Neural progenitor cell (in vitro differentiated cells): Measurements from ENCODE around the gene COX17. TPM values are rescaled to one million over a fixed set of nuclear protein-coding genes. Genes with fewer than 3 reads are reported as not detected.

Experiments used
- DNase-seq: peaks from one replicate; pipeline ENCODE4 v3.0.0-alpha.2; 2016; ENCODE audit warnings: low spot score
- H2AFZ ChIP-seq: fragments of 200-600 bp; sonication (generic); replicated peaks from 2 replicates; pipeline ENCODE4 v1.6.1; 2016; ENCODE audit warnings: antibody characterized with exemption
- H3F3A ChIP-seq: fragments of 200-600 bp; sonication (generic); 2 replicates; pipeline ENCODE4 v1.6.1; 2016; ENCODE audit warnings: antibody characterized with exemption, low read depth
- H3K27ac ChIP-seq: fragments of 200-600 bp; sonication (generic); 2 replicates; pipeline ENCODE4 v1.5.1; 2016; ENCODE audit warnings: mild to moderate bottlenecking
- H3K27me3 ChIP-seq: fragments of 200-600 bp; sonication (generic); 2 replicates; pipeline ENCODE4 v1.6.1; 2016; ENCODE audit warnings: mild to moderate bottlenecking, moderate library complexity
- H3K36me3 ChIP-seq: fragments of 200-600 bp; sonication (generic); 2 replicates; pipeline ENCODE4 v1.5.1; 2016
- H3K4me1 ChIP-seq: fragments of 200-600 bp; sonication (generic); 2 replicates; pipeline ENCODE4 v1.6.1; 2016; ENCODE audit warnings: mixed run types
- H3K4me2 ChIP-seq: fragments of 200-600 bp; sonication (generic); 2 replicates; pipeline ENCODE4 v1.6.1; 2016
- H3K4me3 ChIP-seq: fragments of 200-600 bp; sonication (generic); 2 replicates; pipeline ENCODE4 v1.5.1; 2016
- H3K79me2 ChIP-seq: fragments of 200-600 bp; sonication (generic); 2 replicates; pipeline ENCODE4 v1.6.1; 2016; ENCODE audit warnings: low read depth
- H3K9ac ChIP-seq: fragments of 200-600 bp; sonication (generic); 2 replicates; pipeline ENCODE4 v1.6.1; 2016
- H3K9me3 ChIP-seq: fragments of 200-600 bp; sonication (generic); 2 replicates; pipeline ENCODE4 v1.5.1; 2016; ENCODE audit warnings: low read depth
- H4K20me1 ChIP-seq: fragments of 200-600 bp; sonication (generic); 2 replicates; pipeline ENCODE4 v1.6.1; 2016; ENCODE audit warnings: low read depth
- H3K27ac Mint-ChIP-seq: 3 replicates; pipeline ENCODE4 v1.8.0; 2021; ENCODE audit warnings: mixed read lengths
- H3K27me3 Mint-ChIP-seq: 2 replicates; pipeline ENCODE4 v1.8.0; 2022; ENCODE audit warnings: low read depth, mild to moderate bottlenecking, inconsistent platforms, moderate library complexity, mixed read lengths; ENCODE audit not compliant: insufficient read depth
- H3K36me3 Mint-ChIP-seq: 3 replicates; pipeline ENCODE4 v1.8.0; 2021; ENCODE audit warnings: mixed read lengths
- H3K4me1 Mint-ChIP-seq: 3 replicates; pipeline ENCODE4 v1.8.0; 2021; ENCODE audit warnings: mixed read lengths
- H3K4me3 Mint-ChIP-seq: 3 replicates; pipeline ENCODE4 v1.8.0; 2021; ENCODE audit warnings: mild to moderate bottlenecking, moderate library complexity, mixed read lengths
- H3K9me3 Mint-ChIP-seq: 3 replicates; pipeline ENCODE4 v1.8.0; 2020; ENCODE audit warnings: mixed read lengths
- EZH2 ChIP-seq: fragments of 200-600 bp; sonication (generic); IDR thresholded peaks from 2 replicates; pipeline ENCODE4 v1.6.1; 2017; ENCODE audit warnings: antibody characterized with exemption, mild to moderate bottlenecking, moderate library complexity
- EZH2phosphoT487 ChIP-seq: fragments of 200-600 bp; sonication (generic); IDR thresholded peaks from 2 replicates; pipeline ENCODE4 v1.6.1; 2017; ENCODE audit warnings: antibody characterized with exemption
- total RNA-seq: library from RNA; depleted of rRNA; stranded (reverse); fragments of >200 nt; gene quantifications from 2 replicates; pipeline ENCODE4 v1.2.3, GENCODE V29; 2015; ENCODE audit warnings: low replicate concordance
- TF ChIP-seq, protein P1 (sequence below): fragments of 200-600 bp; sonication (generic); IDR thresholded peaks from 2 replicates; pipeline ENCODE4 v1.5.1; 2017; ENCODE audit warnings: antibody characterized with exemption, mild to moderate bottlenecking

The COX17 gene
- total RNA-seq, 1 donor from 2014 or later, result 20.9 TPM

DNA sequence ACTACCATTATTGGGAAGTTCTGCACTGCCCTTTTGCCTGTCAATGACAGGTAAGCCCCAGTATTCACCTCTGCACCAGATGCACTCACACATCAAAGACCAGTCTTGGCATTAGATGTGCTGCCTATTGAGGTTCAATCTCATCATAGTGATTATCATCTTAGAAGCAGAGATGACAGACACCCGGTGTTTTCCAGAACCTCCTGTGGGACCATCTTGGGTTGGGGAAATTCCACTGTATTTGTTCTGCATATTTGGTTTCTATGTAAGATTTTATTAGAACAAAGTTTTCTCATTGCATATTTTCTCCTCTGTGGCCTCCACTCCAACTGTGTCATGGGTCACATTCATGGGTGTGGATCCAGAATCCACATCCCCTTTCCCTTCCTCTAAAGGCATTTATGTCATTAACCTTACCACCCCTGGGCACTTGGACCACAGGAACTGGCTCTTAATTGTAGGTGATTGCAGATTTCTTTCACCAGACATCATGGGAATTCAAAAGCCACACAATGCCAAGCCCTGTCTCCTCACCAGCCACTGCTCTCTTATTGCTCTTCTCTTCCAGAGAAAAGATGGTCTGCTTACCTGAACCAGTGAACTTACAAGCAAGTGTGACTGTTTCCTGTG is 48.3 kb downstream of the COX17 start:
- Histone ChIP-seq H3K9me3 (no peaks in the 10 kb centered on the region), H3F3A (peaks cover 7% of the 10 kb centered on the region), H3K27me3 (no peaks in the 10 kb centered on the region), H4K20me1 (no peaks in the 10 kb centered on the region), H3K4me2 (no peak overlapping the region), H3K9ac (no peak overlapping the region), H3K4me3 (no peak overlapping the region), H2AFZ (no peak overlapping the region), H3K27ac (no peak overlapping the region), H3K4me1 (peaks cover 22% of the 10 kb centered on the region), H3K79me2 (no peaks in the 10 kb centered on the region), H3K36me3 (no peaks in the 10 kb centered on the region)
- Mint-ChIP-seq H3K9me3 (peaks cover 4% of the 10 kb centered on the region), H3K4me3 (no peak overlapping the region), H3K36me3 (no peaks in the 10 kb centered on the region), H3K27me3 (peaks cover 3% of the 10 kb centered on the region), H3K27ac (no peak overlapping the region), H3K4me1 (peaks cover 23% of the 10 kb centered on the region)
- TF ChIP-seq, protein P1, sequence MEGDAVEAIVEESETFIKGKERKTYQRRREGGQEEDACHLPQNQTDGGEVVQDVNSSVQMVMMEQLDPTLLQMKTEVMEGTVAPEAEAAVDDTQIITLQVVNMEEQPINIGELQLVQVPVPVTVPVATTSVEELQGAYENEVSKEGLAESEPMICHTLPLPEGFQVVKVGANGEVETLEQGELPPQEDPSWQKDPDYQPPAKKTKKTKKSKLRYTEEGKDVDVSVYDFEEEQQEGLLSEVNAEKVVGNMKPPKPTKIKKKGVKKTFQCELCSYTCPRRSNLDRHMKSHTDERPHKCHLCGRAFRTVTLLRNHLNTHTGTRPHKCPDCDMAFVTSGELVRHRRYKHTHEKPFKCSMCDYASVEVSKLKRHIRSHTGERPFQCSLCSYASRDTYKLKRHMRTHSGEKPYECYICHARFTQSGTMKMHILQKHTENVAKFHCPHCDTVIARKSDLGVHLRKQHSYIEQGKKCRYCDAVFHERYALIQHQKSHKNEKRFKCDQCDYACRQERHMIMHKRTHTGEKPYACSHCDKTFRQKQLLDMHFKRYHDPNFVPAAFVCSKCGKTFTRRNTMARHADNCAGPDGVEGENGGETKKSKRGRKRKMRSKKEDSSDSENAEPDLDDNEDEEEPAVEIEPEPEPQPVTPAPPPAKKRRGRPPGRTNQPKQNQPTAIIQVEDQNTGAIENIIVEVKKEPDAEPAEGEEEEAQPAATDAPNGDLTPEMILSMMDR, result no peak
- TF ChIP-seq EZH2 (no peak), EZH2phosphoT487 (no peak)
- DNase-seq, result no peak

- Mint-ChIP-seq H3K4me1 (peaks cover 23% of the 10 kb centered on the region), H3K27me3 (peaks cover 2% of the 10 kb centered on the region), H3K4me3 (no peak overlapping the region), H3K9me3 (peaks cover 4% of the 10 kb centered on the region), H3K27ac (no peak overlapping the region), H3K36me3 (no peaks in the 10 kb centered on the region)
- Histone ChIP-seq H3K36me3 (no peaks in the 10 kb centered on the region), H3F3A (peaks cover 7% of the 10 kb centered on the region), H3K9me3 (no peaks in the 10 kb centered on the region), H3K4me2 (no peak overlapping the region), H4K20me1 (no peaks in the 10 kb centered on the region), H3K79me2 (no peaks in the 10 kb centered on the region), H3K4me1 (peaks cover 22% of the 10 kb centered on the region), H3K27me3 (no peaks in the 10 kb centered on the region), H3K27ac (no peak overlapping the region), H3K9ac (no peak overlapping the region), H3K4me3 (no peak overlapping the region), H2AFZ (no peak overlapping the region)
- no peak for DNase-seq
- TF ChIP-seq, protein P1, result no peak
- TF ChIP-seq EZH2, result no peak
- no peak for TF ChIP-seq EZH2phosphoT487
Observed at GRCh38 chr3:119628390-119628789, 48.8 kb downstream of the COX17 start.

DNA sequence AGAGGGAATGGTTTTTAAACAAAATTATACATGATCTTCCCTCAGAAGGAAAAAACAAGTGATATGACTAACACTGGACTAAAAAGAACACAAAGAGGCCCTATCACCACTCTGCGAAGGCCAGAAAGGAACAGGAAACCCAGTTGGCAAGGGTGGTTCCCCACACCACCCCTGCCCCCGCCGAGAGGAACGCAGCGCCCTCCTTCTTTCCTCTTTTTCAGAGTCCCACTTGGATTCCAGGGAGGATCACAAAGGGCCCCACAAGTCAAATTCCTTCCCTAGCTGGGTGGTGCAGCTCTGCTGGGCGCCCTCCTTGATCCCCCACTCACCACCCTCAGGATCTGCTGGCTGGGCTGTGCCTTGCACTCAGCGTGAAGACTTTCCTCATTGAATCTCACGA is 49.7 kb downstream of the COX17 start:
- Histone ChIP-seq H3K4me3 (no peak overlapping the region), H3K27me3 (no peaks in the 10 kb centered on the region), H3F3A (peaks cover 7% of the 10 kb centered on the region), H2AFZ (no peak overlapping the region), H3K27ac (no peak overlapping the region), H3K4me1 (peaks cover 22% of the 10 kb centered on the region), H3K4me2 (no peak overlapping the region), H3K9me3 (no peaks in the 10 kb centered on the region), H3K79me2 (no peaks in the 10 kb centered on the region), H3K36me3 (no peaks in the 10 kb centered on the region), H4K20me1 (no peaks in the 10 kb centered on the region), H3K9ac (no peak overlapping the region)
- peak; percentile 36 for DNase-seq
- peak overlapping the region; percentile 74 for H3K27ac Mint-ChIP-seq
- no peak overlapping the region for H3K4me3 Mint-ChIP-seq
- peaks cover 4% of the 10 kb centered on the region for H3K9me3 Mint-ChIP-seq
- peaks cover 23% of the 10 kb centered on the region for H3K4me1 Mint-ChIP-seq
- no peaks in the 10 kb centered on the region for H3K36me3 Mint-ChIP-seq
- peaks cover 2% of the 10 kb centered on the region for H3K27me3 Mint-ChIP-seq
- no peak for TF ChIP-seq EZH2phosphoT487

GRCh38 chr3:119626196-119626595 is 51.0 kb downstream of the COX17 start:
- H4K20me1 ChIP-seq, result no peaks in the 10 kb centered on the region
- H3F3A ChIP-seq, result peaks cover 7% of the 10 kb centered on the region
- no peak for DNase-seq
- no peak overlapping the region for H3K27ac ChIP-seq
- no peaks in the 10 kb centered on the region for H3K27me3 ChIP-seq
- Mint-ChIP-seq H3K27ac (no peak overlapping the region), H3K4me3 (no peak overlapping the region), H3K36me3 (no peaks in the 10 kb centered on the region), H3K27me3 (peaks cover 2% of the 10 kb centered on the region), H3K4me1 (peaks cover 23% of the 10 kb centered on the region), H3K9me3 (peaks cover 4% of the 10 kb centered on the region)
- no peak overlapping the region for H3K4me3 ChIP-seq
- H3K36me3 ChIP-seq, result no peaks in the 10 kb centered on the region
- no peaks in the 10 kb centered on the region for H3K79me2 ChIP-seq
- H3K9ac ChIP-seq, result no peak overlapping the region
- H3K9me3 ChIP-seq, result no peaks in the 10 kb centered on the region
- H3K4me1 ChIP-seq, result peaks cover 22% of the 10 kb centered on the region
- no peak overlapping the region for H2AFZ ChIP-seq
- H3K4me2 ChIP-seq, result peak overlapping the region; percentile 45
- TF ChIP-seq EZH2, result no peak
- TF ChIP-seq, protein P1, result no peak
- TF ChIP-seq EZH2phosphoT487, result no peak
